ENCODE results near the gene GOSR2.
A peak's percentile ranks its signal among the peaks of the same experiment; 100 is the strongest.

GRCh38 chr17:46876353-46876887, 46.5 kb upstream of the GOSR2 start:
- TF ChIP-seq, protein P1, sequence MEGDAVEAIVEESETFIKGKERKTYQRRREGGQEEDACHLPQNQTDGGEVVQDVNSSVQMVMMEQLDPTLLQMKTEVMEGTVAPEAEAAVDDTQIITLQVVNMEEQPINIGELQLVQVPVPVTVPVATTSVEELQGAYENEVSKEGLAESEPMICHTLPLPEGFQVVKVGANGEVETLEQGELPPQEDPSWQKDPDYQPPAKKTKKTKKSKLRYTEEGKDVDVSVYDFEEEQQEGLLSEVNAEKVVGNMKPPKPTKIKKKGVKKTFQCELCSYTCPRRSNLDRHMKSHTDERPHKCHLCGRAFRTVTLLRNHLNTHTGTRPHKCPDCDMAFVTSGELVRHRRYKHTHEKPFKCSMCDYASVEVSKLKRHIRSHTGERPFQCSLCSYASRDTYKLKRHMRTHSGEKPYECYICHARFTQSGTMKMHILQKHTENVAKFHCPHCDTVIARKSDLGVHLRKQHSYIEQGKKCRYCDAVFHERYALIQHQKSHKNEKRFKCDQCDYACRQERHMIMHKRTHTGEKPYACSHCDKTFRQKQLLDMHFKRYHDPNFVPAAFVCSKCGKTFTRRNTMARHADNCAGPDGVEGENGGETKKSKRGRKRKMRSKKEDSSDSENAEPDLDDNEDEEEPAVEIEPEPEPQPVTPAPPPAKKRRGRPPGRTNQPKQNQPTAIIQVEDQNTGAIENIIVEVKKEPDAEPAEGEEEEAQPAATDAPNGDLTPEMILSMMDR (IDR thresholded peaks at IDR 0.05) = peak; percentile 85
- TF ChIP-seq ZFX (IDR thresholded peaks at IDR 0.05; ENCODE audit: borderline replicate concordance) = no peak

Measured in 22Rv1 (cell line).